ENCODE results near the gene TM4SF1. TPM values are rescaled to one million over a fixed set of nuclear protein-coding genes. Genes with fewer than 3 reads are reported as not detected.

Gene TM4SF1
- total RNA-seq, 1 donor from 2014 or later = not detected

DNA sequence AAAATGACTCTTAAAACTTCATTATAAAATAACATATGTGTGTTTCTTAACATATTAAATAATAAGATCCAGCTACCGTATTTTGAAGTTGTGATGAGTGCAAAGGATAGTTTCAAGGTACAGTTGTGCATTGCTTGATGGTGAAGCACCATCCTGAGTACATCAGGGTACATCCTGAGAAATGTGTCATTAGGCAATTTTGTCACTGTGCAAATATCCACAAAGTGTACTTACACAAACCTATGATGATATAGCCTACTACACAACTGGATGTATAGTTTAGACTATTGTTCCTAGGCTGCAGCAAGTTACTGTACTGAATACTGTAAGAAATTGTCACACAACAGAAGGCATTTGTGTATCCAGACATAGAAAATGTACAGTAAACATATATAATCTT lies 20.8 kb upstream of the TM4SF1 start:
- no peaks in the 10 kb centered on the region for H3K4me1 Mint-ChIP-seq
- H3K9ac ChIP-seq = no peak overlapping the region

DNA sequence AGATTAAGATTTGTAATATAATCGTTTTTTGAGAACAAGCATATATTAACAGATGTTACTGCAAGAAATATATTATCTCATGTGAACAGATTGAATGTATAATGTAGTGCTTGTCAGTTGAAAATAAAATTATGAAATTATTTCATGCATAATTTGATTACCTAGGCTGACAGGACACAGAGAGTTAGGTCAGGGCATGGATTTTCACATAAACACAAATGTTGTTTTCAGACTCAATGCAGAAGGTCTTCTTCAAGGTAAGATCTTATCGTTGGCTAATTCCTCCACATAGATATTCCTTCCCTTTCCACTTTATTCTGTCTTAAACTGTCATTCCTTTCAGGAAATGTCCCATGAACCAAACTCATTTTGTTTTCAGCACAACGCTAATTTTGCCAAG lies 20.1 kb upstream of the TM4SF1 start:
- H3K9me3 ChIP-seq (ENCODE audit: low read depth) = no peaks in the 10 kb centered on the region
- H3K27ac ChIP-seq = no peak overlapping the region
- no peak overlapping the region for H3K4me3 Mint-ChIP-seq
- DNase-seq (ENCODE audit: low spot score) = no peak
- H3K79me2 ChIP-seq (ENCODE audit: low read depth) = no peaks in the 10 kb centered on the region
- no peaks in the 10 kb centered on the region for H3K4me1 ChIP-seq
- no peak overlapping the region for H3K4me3 ChIP-seq
- no peaks in the 10 kb centered on the region for H3K36me3 Mint-ChIP-seq
- no peaks in the 10 kb centered on the region for H3F3A ChIP-seq (ENCODE audit: low read depth)
- H3K27me3 ChIP-seq = no peaks in the 10 kb centered on the region
- H3K4me2 ChIP-seq = no peak overlapping the region
- no peaks in the 10 kb centered on the region for H3K4me1 Mint-ChIP-seq
- no peaks in the 10 kb centered on the region for H3K27me3 Mint-ChIP-seq (ENCODE audit: insufficient read depth, low read depth)
- H3K9ac ChIP-seq = no peak overlapping the region
- no peaks in the 10 kb centered on the region for H4K20me1 ChIP-seq (ENCODE audit: low read depth)
- no peak overlapping the region for H2AFZ ChIP-seq (replicated peaks)
- TF ChIP-seq EZH2phosphoT487 (IDR thresholded peaks at IDR 0.05) = no peak
- TF ChIP-seq, protein P1, sequence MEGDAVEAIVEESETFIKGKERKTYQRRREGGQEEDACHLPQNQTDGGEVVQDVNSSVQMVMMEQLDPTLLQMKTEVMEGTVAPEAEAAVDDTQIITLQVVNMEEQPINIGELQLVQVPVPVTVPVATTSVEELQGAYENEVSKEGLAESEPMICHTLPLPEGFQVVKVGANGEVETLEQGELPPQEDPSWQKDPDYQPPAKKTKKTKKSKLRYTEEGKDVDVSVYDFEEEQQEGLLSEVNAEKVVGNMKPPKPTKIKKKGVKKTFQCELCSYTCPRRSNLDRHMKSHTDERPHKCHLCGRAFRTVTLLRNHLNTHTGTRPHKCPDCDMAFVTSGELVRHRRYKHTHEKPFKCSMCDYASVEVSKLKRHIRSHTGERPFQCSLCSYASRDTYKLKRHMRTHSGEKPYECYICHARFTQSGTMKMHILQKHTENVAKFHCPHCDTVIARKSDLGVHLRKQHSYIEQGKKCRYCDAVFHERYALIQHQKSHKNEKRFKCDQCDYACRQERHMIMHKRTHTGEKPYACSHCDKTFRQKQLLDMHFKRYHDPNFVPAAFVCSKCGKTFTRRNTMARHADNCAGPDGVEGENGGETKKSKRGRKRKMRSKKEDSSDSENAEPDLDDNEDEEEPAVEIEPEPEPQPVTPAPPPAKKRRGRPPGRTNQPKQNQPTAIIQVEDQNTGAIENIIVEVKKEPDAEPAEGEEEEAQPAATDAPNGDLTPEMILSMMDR (IDR thresholded peaks at IDR 0.05) = no peak
- TF ChIP-seq EZH2 (IDR thresholded peaks at IDR 0.05) = no peak
- H3K27ac Mint-ChIP-seq = no peak overlapping the region
- H3K36me3 ChIP-seq = no peaks in the 10 kb centered on the region
- no peaks in the 10 kb centered on the region for H3K9me3 Mint-ChIP-seq

More for the DNA sequence above, 20.8 kb upstream of the TM4SF1 start:
- H3K36me3 ChIP-seq = no peaks in the 10 kb centered on the region
- TF ChIP-seq, protein P1 (IDR thresholded peaks at IDR 0.05) = no peak
- TF ChIP-seq EZH2phosphoT487 (IDR thresholded peaks at IDR 0.05) = no peak
- TF ChIP-seq EZH2 (IDR thresholded peaks at IDR 0.05) = no peak
- Mint-ChIP-seq H3K27me3 (ENCODE audit: insufficient read depth, low read depth) (no peaks in the 10 kb centered on the region), H3K36me3 (no peaks in the 10 kb centered on the region), H3K27ac (no peak overlapping the region), H3K9me3 (no peaks in the 10 kb centered on the region), H3K4me3 (no peak overlapping the region)
- no peak overlapping the region for H3K4me2 ChIP-seq
- H3K9me3 ChIP-seq (ENCODE audit: low read depth) = no peaks in the 10 kb centered on the region
- no peak overlapping the region for H2AFZ ChIP-seq (replicated peaks)
- H3K4me1 ChIP-seq = no peaks in the 10 kb centered on the region
- DNase-seq (ENCODE audit: low spot score) = no peak
- no peaks in the 10 kb centered on the region for H3K79me2 ChIP-seq (ENCODE audit: low read depth)
- no peak overlapping the region for H3K4me3 ChIP-seq
- H4K20me1 ChIP-seq (ENCODE audit: low read depth) = no peaks in the 10 kb centered on the region
- H3K27me3 ChIP-seq = no peaks in the 10 kb centered on the region
- no peaks in the 10 kb centered on the region for H3F3A ChIP-seq (ENCODE audit: low read depth)
- H3K27ac ChIP-seq = no peak overlapping the region

DNA sequence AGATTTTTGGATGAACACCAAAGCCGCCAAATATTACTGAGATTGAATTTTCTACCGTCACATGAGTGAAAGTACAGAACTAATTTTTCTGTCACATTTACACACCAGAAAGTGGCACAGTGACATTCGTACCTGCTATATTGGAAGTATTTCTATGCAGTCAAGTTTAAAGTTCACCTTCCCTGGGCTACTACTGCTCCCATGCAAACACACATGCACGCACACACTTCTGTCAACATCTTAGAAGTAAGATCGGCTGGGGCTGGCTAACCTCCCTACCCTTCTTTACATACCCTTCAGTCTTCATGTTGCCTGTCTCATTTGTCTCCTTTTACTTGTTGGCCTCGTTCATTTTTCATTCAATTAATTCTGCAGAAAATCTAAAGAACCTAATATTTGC lies 19.0 kb upstream of the TM4SF1 start:
- no peaks in the 10 kb centered on the region for H3K9me3 ChIP-seq (ENCODE audit: low read depth)
- no peaks in the 10 kb centered on the region for H3K79me2 ChIP-seq (ENCODE audit: low read depth)
- Mint-ChIP-seq H3K4me3 (no peak overlapping the region), H3K27me3 (ENCODE audit: insufficient read depth, low read depth) (no peaks in the 10 kb centered on the region), H3K36me3 (no peaks in the 10 kb centered on the region), H3K9me3 (peaks cover 2% of the 10 kb centered on the region), H3K27ac (no peak overlapping the region), H3K4me1 (no peaks in the 10 kb centered on the region)
- H3K27ac ChIP-seq = no peak overlapping the region
- H2AFZ ChIP-seq (replicated peaks) = no peak overlapping the region
- no peaks in the 10 kb centered on the region for H3K4me1 ChIP-seq
- no peak for DNase-seq (ENCODE audit: low spot score)
- H4K20me1 ChIP-seq (ENCODE audit: low read depth) = no peaks in the 10 kb centered on the region
- TF ChIP-seq, protein P1 (IDR thresholded peaks at IDR 0.05) = no peak
- TF ChIP-seq EZH2phosphoT487 (IDR thresholded peaks at IDR 0.05) = no peak
- TF ChIP-seq EZH2 (IDR thresholded peaks at IDR 0.05) = no peak
- no peak overlapping the region for H3K9ac ChIP-seq
- no peak overlapping the region for H3K4me2 ChIP-seq
- H3K27me3 ChIP-seq = no peaks in the 10 kb centered on the region
- no peak overlapping the region for H3K4me3 ChIP-seq
- no peaks in the 10 kb centered on the region for H3F3A ChIP-seq (ENCODE audit: low read depth)
- H3K36me3 ChIP-seq = no peaks in the 10 kb centered on the region
